ENCODE results near the gene SERPINA12.

- TF ChIP-seq CTCF (IDR thresholded peaks at IDR 0.05; ENCODE audit: low read depth, low read length, poor library complexity, severe bottlenecking) (no peak), EZH2phosphoT487 (IDR thresholded peaks at IDR 0.05; ENCODE audit: borderline replicate concordance, low read length) (no peak)
Measured at GRCh38 chr14:94542811-94543440, 33.7 kb upstream of the SERPINA12 start.
